ENCODE measurements around the gene PLXNA4.

The PLXNA4 gene

GRCh38 chr7:132359743-132360142 is 216.5 kb downstream of the PLXNA4 start:
- Histone ChIP-seq H3K27me3 (ENCODE audit: control insufficient read depth, insufficient read depth, low read length, poor library complexity, severe bottlenecking) (no peaks in the 10 kb centered on the region), H3K4me3 (ENCODE audit: insufficient read depth, low read depth, low read length) (no peak overlapping the region), H3K36me3 (ENCODE audit: control insufficient read depth, insufficient read depth, low read length) (no peaks in the 10 kb centered on the region), H3K9me3 (ENCODE audit: control insufficient read depth, low read length) (no peaks in the 10 kb centered on the region), H3K27ac (ENCODE audit: insufficient read depth, low read depth, low read length, poor library complexity, severe bottlenecking) (no peak overlapping the region), H3K4me1 (ENCODE audit: control insufficient read depth, insufficient read depth, low read length) (no peaks in the 10 kb centered on the region)
- WGBS, 2 experiments: 93 to 95% methylated on average over 1 of the region's 3 CpGs

- H3K36me3 ChIP-seq (ENCODE audit: control insufficient read depth, insufficient read depth, low read length): no peaks in the 10 kb centered on the region
- no peak overlapping the region for H3K4me3 ChIP-seq (ENCODE audit: insufficient read depth, low read depth, low read length)
- WGBS, 2 experiments: 93 to 95% methylated on average over 5 of the region's 5 CpGs
- no peak overlapping the region for H3K27ac ChIP-seq (ENCODE audit: insufficient read depth, low read depth, low read length, poor library complexity, severe bottlenecking)
- peaks cover 8% of the 10 kb centered on the region for H3K4me1 ChIP-seq (ENCODE audit: control insufficient read depth, insufficient read depth, low read length)
- H3K27me3 ChIP-seq (ENCODE audit: control insufficient read depth, insufficient read depth, low read length, poor library complexity, severe bottlenecking): no peaks in the 10 kb centered on the region
- no peaks in the 10 kb centered on the region for H3K9me3 ChIP-seq (ENCODE audit: control insufficient read depth, low read length)
Measured at GRCh38 chr7:132355048-132355447, 221.2 kb downstream of the PLXNA4 start.

GRCh38 chr7:132354527-132354926 is 221.7 kb downstream of the PLXNA4 start:
- Histone ChIP-seq H3K4me1 (ENCODE audit: control insufficient read depth, insufficient read depth, low read length) (peaks cover 8% of the 10 kb centered on the region), H3K36me3 (ENCODE audit: control insufficient read depth, insufficient read depth, low read length) (no peaks in the 10 kb centered on the region), H3K4me3 (ENCODE audit: insufficient read depth, low read depth, low read length) (no peak overlapping the region), H3K9me3 (ENCODE audit: control insufficient read depth, low read length) (no peaks in the 10 kb centered on the region), H3K27ac (ENCODE audit: insufficient read depth, low read depth, low read length, poor library complexity, severe bottlenecking) (no peak overlapping the region), H3K27me3 (ENCODE audit: control insufficient read depth, insufficient read depth, low read length, poor library complexity, severe bottlenecking) (no peaks in the 10 kb centered on the region)
- WGBS, 2 experiments: 73 to 81% methylated on average over 3 to 4 of the region's 4 CpGs

GRCh38 chr7:132353936-132354335 is 222.3 kb downstream of the PLXNA4 start:
- Histone ChIP-seq H3K4me1 (ENCODE audit: control insufficient read depth, insufficient read depth, low read length) (peaks cover 8% of the 10 kb centered on the region), H3K9me3 (ENCODE audit: control insufficient read depth, low read length) (no peaks in the 10 kb centered on the region), H3K36me3 (ENCODE audit: control insufficient read depth, insufficient read depth, low read length) (no peaks in the 10 kb centered on the region), H3K27ac (ENCODE audit: insufficient read depth, low read depth, low read length, poor library complexity, severe bottlenecking) (no peak overlapping the region), H3K27me3 (ENCODE audit: control insufficient read depth, insufficient read depth, low read length, poor library complexity, severe bottlenecking) (no peaks in the 10 kb centered on the region), H3K4me3 (ENCODE audit: insufficient read depth, low read depth, low read length) (no peak overlapping the region)
- 88 to 90% methylated on average over 5 of the region's 5 CpGs for WGBS, 2 experiments

- no peaks in the 10 kb centered on the region for H3K27me3 ChIP-seq (ENCODE audit: control insufficient read depth, insufficient read depth, low read length, poor library complexity, severe bottlenecking)
- H3K4me1 ChIP-seq (ENCODE audit: control insufficient read depth, insufficient read depth, low read length): peaks cover 8% of the 10 kb centered on the region
- no peaks in the 10 kb centered on the region for H3K36me3 ChIP-seq (ENCODE audit: control insufficient read depth, insufficient read depth, low read length)
- WGBS, 2 experiments: 93% methylated on average over 4 to 6 of the region's 6 CpGs
- no peak overlapping the region for H3K4me3 ChIP-seq (ENCODE audit: insufficient read depth, low read depth, low read length)
- no peak overlapping the region for H3K27ac ChIP-seq (ENCODE audit: insufficient read depth, low read depth, low read length, poor library complexity, severe bottlenecking)
- no peaks in the 10 kb centered on the region for H3K9me3 ChIP-seq (ENCODE audit: control insufficient read depth, low read length)
Measured at GRCh38 chr7:132352800-132353199, 223.5 kb downstream of the PLXNA4 start.

- H3K27ac ChIP-seq (ENCODE audit: insufficient read depth, low read depth, low read length, poor library complexity, severe bottlenecking): no peak overlapping the region
- no peaks in the 10 kb centered on the region for H3K36me3 ChIP-seq (ENCODE audit: control insufficient read depth, insufficient read depth, low read length)
- H3K9me3 ChIP-seq (ENCODE audit: control insufficient read depth, low read length): no peaks in the 10 kb centered on the region
- peaks cover 12% of the 10 kb centered on the region for H3K4me1 ChIP-seq (ENCODE audit: control insufficient read depth, insufficient read depth, low read length)
- no peak overlapping the region for H3K4me3 ChIP-seq (ENCODE audit: insufficient read depth, low read depth, low read length)
- no peaks in the 10 kb centered on the region for H3K27me3 ChIP-seq (ENCODE audit: control insufficient read depth, insufficient read depth, low read length, poor library complexity, severe bottlenecking)
- WGBS, 2 experiments: 68 to 69% methylated on average over 11 to 12 of the region's 12 CpGs
Measured at GRCh38 chr7:132351954-132352499, 224.2 kb downstream of the PLXNA4 start.

- Histone ChIP-seq H3K4me3 (ENCODE audit: insufficient read depth, low read depth, low read length) (no peak overlapping the region), H3K27ac (ENCODE audit: insufficient read depth, low read depth, low read length, poor library complexity, severe bottlenecking) (no peak overlapping the region), H3K27me3 (ENCODE audit: control insufficient read depth, insufficient read depth, low read length, poor library complexity, severe bottlenecking) (no peaks in the 10 kb centered on the region), H3K36me3 (ENCODE audit: control insufficient read depth, insufficient read depth, low read length) (no peaks in the 10 kb centered on the region), H3K4me1 (ENCODE audit: control insufficient read depth, insufficient read depth, low read length) (peaks cover 12% of the 10 kb centered on the region), H3K9me3 (ENCODE audit: control insufficient read depth, low read length) (no peaks in the 10 kb centered on the region)
Measured at GRCh38 chr7:132350741-132351140, 225.5 kb downstream of the PLXNA4 start.

GRCh38 chr7:132349075-132349474 is 227.2 kb downstream of the PLXNA4 start:
- 74 to 87% methylated on average over 1 to 3 of the region's 3 CpGs for WGBS, 2 experiments
- H3K4me3 ChIP-seq (ENCODE audit: insufficient read depth, low read depth, low read length): no peak overlapping the region
- no peaks in the 10 kb centered on the region for H3K36me3 ChIP-seq (ENCODE audit: control insufficient read depth, insufficient read depth, low read length)
- H3K27ac ChIP-seq (ENCODE audit: insufficient read depth, low read depth, low read length, poor library complexity, severe bottlenecking): no peak overlapping the region
- peaks cover 12% of the 10 kb centered on the region for H3K4me1 ChIP-seq (ENCODE audit: control insufficient read depth, insufficient read depth, low read length)
- H3K9me3 ChIP-seq (ENCODE audit: control insufficient read depth, low read length): no peaks in the 10 kb centered on the region
- no peaks in the 10 kb centered on the region for H3K27me3 ChIP-seq (ENCODE audit: control insufficient read depth, insufficient read depth, low read length, poor library complexity, severe bottlenecking)

- 91 to 97% methylated on average over 4 of the region's 4 CpGs for WGBS, 2 experiments
- H3K36me3 ChIP-seq (ENCODE audit: control insufficient read depth, insufficient read depth, low read length): no peaks in the 10 kb centered on the region
- no peak overlapping the region for H3K27ac ChIP-seq (ENCODE audit: insufficient read depth, low read depth, low read length, poor library complexity, severe bottlenecking)
- no peak overlapping the region for H3K4me3 ChIP-seq (ENCODE audit: insufficient read depth, low read depth, low read length)
- H3K9me3 ChIP-seq (ENCODE audit: control insufficient read depth, low read length): no peaks in the 10 kb centered on the region
- H3K4me1 ChIP-seq (ENCODE audit: control insufficient read depth, insufficient read depth, low read length): peaks cover 12% of the 10 kb centered on the region
- H3K27me3 ChIP-seq (ENCODE audit: control insufficient read depth, insufficient read depth, low read length, poor library complexity, severe bottlenecking): no peaks in the 10 kb centered on the region
Measured at GRCh38 chr7:132348341-132348740, 227.9 kb downstream of the PLXNA4 start.

GRCh38 chr7:132347858-132348257 is 228.4 kb downstream of the PLXNA4 start:
- 61 to 71% methylated on average over 2 to 3 of the region's 3 CpGs for WGBS, 2 experiments
- H3K27ac ChIP-seq (ENCODE audit: insufficient read depth, low read depth, low read length, poor library complexity, severe bottlenecking): no peak overlapping the region
- no peaks in the 10 kb centered on the region for H3K9me3 ChIP-seq (ENCODE audit: control insufficient read depth, low read length)
- H3K4me1 ChIP-seq (ENCODE audit: control insufficient read depth, insufficient read depth, low read length): peaks cover 12% of the 10 kb centered on the region
- H3K4me3 ChIP-seq (ENCODE audit: insufficient read depth, low read depth, low read length): no peak overlapping the region
- H3K27me3 ChIP-seq (ENCODE audit: control insufficient read depth, insufficient read depth, low read length, poor library complexity, severe bottlenecking): no peaks in the 10 kb centered on the region
- H3K36me3 ChIP-seq (ENCODE audit: control insufficient read depth, insufficient read depth, low read length): no peaks in the 10 kb centered on the region

GRCh38 chr7:132347123-132347522 is 229.1 kb downstream of the PLXNA4 start:
- 89 to 91% methylated on average over 7 of the region's 7 CpGs for WGBS, 2 experiments
- H3K4me3 ChIP-seq (ENCODE audit: insufficient read depth, low read depth, low read length): no peak overlapping the region
- no peaks in the 10 kb centered on the region for H3K27me3 ChIP-seq (ENCODE audit: control insufficient read depth, insufficient read depth, low read length, poor library complexity, severe bottlenecking)
- no peaks in the 10 kb centered on the region for H3K36me3 ChIP-seq (ENCODE audit: control insufficient read depth, insufficient read depth, low read length)
- no peaks in the 10 kb centered on the region for H3K9me3 ChIP-seq (ENCODE audit: control insufficient read depth, low read length)
- no peak overlapping the region for H3K27ac ChIP-seq (ENCODE audit: insufficient read depth, low read depth, low read length, poor library complexity, severe bottlenecking)
- peaks cover 11% of the 10 kb centered on the region for H3K4me1 ChIP-seq (ENCODE audit: control insufficient read depth, insufficient read depth, low read length)

Measured in ectodermal cell (in vitro differentiated cells).